Sciatic nerve (tissue), 2 donors: ENCODE measurements around the gene USP31. TPM values are rescaled to one million over a fixed set of nuclear protein-coding genes. Genes with fewer than 3 reads are reported as not detected.
"Not testable (repeated sequence)": the region's sequence is repeated elsewhere in the genome, so short reads cannot be mapped to it uniquely, and the experiment has no call there.

Source experiments
- ATAC-seq: fragments of 200-7000 bp; cut with Tn5 transposase; one replicate; pipeline ENCODE4 v1.9.1; 2020; ENCODE audit warnings: mild to moderate bottlenecking, moderate library complexity
- DNase-seq: peaks from one replicate; pipeline ENCODE4 v3.0.0-alpha.2; 2020; ENCODE audit warnings: low spot score
- intact Hi-C: fragments of 100-400 bp; cut with DNase I; formaldehyde crosslinking; loops from one replicate; pipeline ENCODE4 v1.14.2; 2022
- total RNA-seq: library from RNA; stranded (reverse); fragmentation: NEBNext Ultra II Directional; extraction: Animal tissue kit (Norgen Biotek cat#: 25700); gene quantifications from one replicate; pipeline ENCODE4 v1.2.1, GENCODE V29; 2021
- donor health status: DM: no; HTN: no; CAD: no.
- donor health status: DM: no; HTN: no; CAD: no.

Gene USP31
- total RNA-seq, 1 donor from 2014 or later = 11.8 TPM

GRCh38 chr16:23160082-23160481 lies 10.8 kb upstream of the USP31 start:
- DNase-seq = no peak
- intact Hi-C loops = no loop called here
- no peak for ATAC-seq

- no peak for ATAC-seq
- intact Hi-C loops = no loop called here
Observed at GRCh38 chr16:23158114-23158513, 8.9 kb upstream of the USP31 start.

GRCh38 chr16:23156946-23157460 lies 7.8 kb upstream of the USP31 start:
- DNase-seq (no peak), ATAC-seq (no peak)
- intact Hi-C loops = no loop called here

More at GRCh38 chr16:23158114-23158513, 8.9 kb upstream of the USP31 start:
- no peak for DNase-seq

- DNase-seq = no peak
- no peak for ATAC-seq
- intact Hi-C loops = no loop called here
Observed at GRCh38 chr16:23156110-23156509, 6.9 kb upstream of the USP31 start.

- ATAC-seq (no peak), DNase-seq (no peak)
- intact Hi-C loops = no loop called here
Observed at GRCh38 chr16:23155445-23156049, 6.3 kb upstream of the USP31 start.

- intact Hi-C loops = no loop called here
- no peak for DNase-seq
- no peak for ATAC-seq
Observed at GRCh38 chr16:23152386-23153178, 3.3 kb upstream of the USP31 start.

GRCh38 chr16:23149993-23150364 lies 727 bp upstream of the USP31 start:
- intact Hi-C loops = no loop called here
- no peak for DNase-seq
- no peak for ATAC-seq

GRCh38 chr16:23148513-23149266 lies 562 bp downstream of the USP31 start:
- intact Hi-C loops = no loop called here
- peak; percentile 54 for ATAC-seq
- DNase-seq = peak; percentile 78

- no peak for ATAC-seq
- intact Hi-C loops = no loop called here
- no peak for DNase-seq
Observed at GRCh38 chr16:23148166-23148512, 1.1 kb downstream of the USP31 start.

- ATAC-seq = no peak
- DNase-seq = no peak
- intact Hi-C loops = no loop called here
Observed at GRCh38 chr16:23147666-23148065, 1.6 kb downstream of the USP31 start.

- ATAC-seq = no peak
- intact Hi-C loops = no loop called here
- DNase-seq = no peak
Observed at GRCh38 chr16:23146877-23147601, 2.2 kb downstream of the USP31 start.

GRCh38 chr16:23145608-23146007 lies 3.6 kb downstream of the USP31 start:
- ATAC-seq (no peak), DNase-seq (no peak)
- intact Hi-C loops = no loop called here

- no peak for DNase-seq
- intact Hi-C loops = no loop called here
- ATAC-seq = no peak
Observed at GRCh38 chr16:23145186-23145585, 4.1 kb downstream of the USP31 start.

- ATAC-seq, intact Hi-C loops: not testable (repeated sequence)
Observed at GRCh38 chr16:23144393-23144792, 4.9 kb downstream of the USP31 start.

GRCh38 chr16:23143391-23143790 lies 5.9 kb downstream of the USP31 start:
- ATAC-seq (no peak), DNase-seq (no peak)
- intact Hi-C loops = no loop called here

More at GRCh38 chr16:23144393-23144792, 4.9 kb downstream of the USP31 start:
- DNase-seq = not testable (repeated sequence)

GRCh38 chr16:23141959-23142740 lies 7.1 kb downstream of the USP31 start:
- no peak for DNase-seq
- intact Hi-C loops = no loop called here
- ATAC-seq = no peak

- DNase-seq (no peak), ATAC-seq (no peak)
- intact Hi-C loops = no loop called here
Observed at GRCh38 chr16:23141500-23141899, 7.8 kb downstream of the USP31 start.

GRCh38 chr16:23141033-23141432 lies 8.2 kb downstream of the USP31 start:
- no peak for DNase-seq
- intact Hi-C loops = no loop called here
- no peak for ATAC-seq

- ATAC-seq (no peak), DNase-seq (no peak)
- intact Hi-C loops = no loop called here
Observed at GRCh38 chr16:23140107-23140506, 9.1 kb downstream of the USP31 start.
